ENCODE measurements around the gene RNU5D-1.

The RNU5D-1 gene

GRCh38 chr1:44719318-44719717 lies 11.7 kb downstream of the RNU5D-1 start:
- no peak for DNase-seq (ENCODE audit: low spot score)
- no peak for TF ChIP-seq CTCF (IDR thresholded peaks at IDR 0.05; ENCODE audit: extremely low read depth, missing control alignments)

- TF ChIP-seq CTCF (IDR thresholded peaks at IDR 0.05; ENCODE audit: extremely low read depth, missing control alignments), result no peak
- no peak for DNase-seq (ENCODE audit: low spot score)
Measured at GRCh38 chr1:44718091-44718490, 12.9 kb downstream of the RNU5D-1 start.

GRCh38 chr1:44717653-44718052 lies 13.3 kb downstream of the RNU5D-1 start:
- no peak for DNase-seq (ENCODE audit: low spot score)
- TF ChIP-seq CTCF (IDR thresholded peaks at IDR 0.05; ENCODE audit: extremely low read depth, missing control alignments), result no peak

- TF ChIP-seq CTCF (IDR thresholded peaks at IDR 0.05; ENCODE audit: extremely low read depth, missing control alignments), result no peak
- DNase-seq (ENCODE audit: low spot score), result no peak
Measured at GRCh38 chr1:44717156-44717555, 13.8 kb downstream of the RNU5D-1 start.

- DNase-seq (ENCODE audit: low spot score), result peak; percentile 75
- peak; percentile 80 for TF ChIP-seq CTCF (IDR thresholded peaks at IDR 0.05; ENCODE audit: extremely low read depth, missing control alignments)
Measured at GRCh38 chr1:44714944-44715571, 15.9 kb downstream of the RNU5D-1 start.

GRCh38 chr1:44714532-44714931 lies 16.4 kb downstream of the RNU5D-1 start:
- TF ChIP-seq CTCF (IDR thresholded peaks at IDR 0.05; ENCODE audit: extremely low read depth, missing control alignments), result no peak
- DNase-seq (ENCODE audit: low spot score), result no peak

GRCh38 chr1:44713321-44713781 lies 17.6 kb downstream of the RNU5D-1 start:
- DNase-seq (ENCODE audit: low spot score), result no peak
- no peak for TF ChIP-seq CTCF (IDR thresholded peaks at IDR 0.05; ENCODE audit: extremely low read depth, missing control alignments)

Data from GM20000 (cell line).